KMS-11 (cell line): ENCODE measurements around the gene CAP1.

Experiments
- H2AFZ ChIP-seq: fragments of 200-600 bp; sonication (generic); 2 replicates; pipeline ENCODE4 v1.6.1; 2016; ENCODE audit warnings: antibody characterized with exemption, mixed run types, low read depth
- H3K27ac ChIP-seq: fragments of 200-600 bp; sonication (generic); 2 replicates; pipeline ENCODE4 v1.6.1; 2016; ENCODE audit warnings: mild to moderate bottlenecking, mixed run types
- H3K27me3 ChIP-seq: fragments of 200-600 bp; sonication (generic); 2 replicates; pipeline ENCODE4 v1.6.1; 2017; ENCODE audit warnings: mild to moderate bottlenecking, low read depth, mixed run types, moderate library complexity; ENCODE audit not compliant: insufficient read depth
- H3K36me3 ChIP-seq: fragments of 200-600 bp; sonication (generic); 2 replicates; pipeline ENCODE4 v1.6.1; 2017; ENCODE audit warnings: mild to moderate bottlenecking, mixed run types; ENCODE audit not compliant: insufficient read depth
- H3K4me1 ChIP-seq: fragments of 200-600 bp; sonication (generic); 2 replicates; pipeline ENCODE4 v1.6.1; 2016; ENCODE audit warnings: mild to moderate bottlenecking, low read depth, mixed run types; ENCODE audit not compliant: poor library complexity, severe bottlenecking
- H3K4me2 ChIP-seq: fragments of 200-600 bp; sonication (generic); 2 replicates; pipeline ENCODE4 v1.7.0; 2016; ENCODE audit warnings: mild to moderate bottlenecking, mixed run types
- H3K4me3 ChIP-seq: fragments of 200-600 bp; sonication (generic); IDR thresholded peaks from 2 replicates; pipeline ENCODE4 v1.6.1; 2017; ENCODE audit warnings: low read depth, low read length, mixed read lengths; ENCODE audit not compliant: insufficient read depth
- H3K79me2 ChIP-seq: fragments of 200-600 bp; sonication (generic); 2 replicates; pipeline ENCODE4 v1.6.1; 2016; ENCODE audit warnings: low read depth, mixed run types; ENCODE audit not compliant: insufficient read depth
- H3K9ac ChIP-seq: fragments of 200-600 bp; sonication (generic); 2 replicates; pipeline ENCODE4 v1.6.1; 2016; ENCODE audit warnings: mild to moderate bottlenecking, mixed run types
- H4K20me1 ChIP-seq: fragments of 200-600 bp; sonication (generic); 2 replicates; pipeline ENCODE4 v1.6.1; 2016; ENCODE audit warnings: mild to moderate bottlenecking, mixed run types; ENCODE audit not compliant: insufficient read depth
- CTCF ChIP-seq: fragments of 200-600 bp; sonication (generic); conservative IDR thresholded peaks from 2 replicates; pipeline ENCODE4 v1.6.1; 2017; ENCODE audit warnings: low read depth, mild to moderate bottlenecking, antibody characterized with exemption, low read length, moderate library complexity, mixed read lengths

CAP1 gene

GRCh38 chr1:40047276-40047675, 6.7 kb downstream of the CAP1 start:
- Histone ChIP-seq H3K4me2 (no peak overlapping the region), H2AFZ (no peak overlapping the region), H4K20me1 (no peaks in the 10 kb centered on the region), H3K4me1 (peaks cover 26% of the 10 kb centered on the region), H3K36me3 (no peaks in the 10 kb centered on the region; the same call in 1 of the 2 replicates), H3K79me2 (peaks cover 86% of the 10 kb centered on the region), H3K27me3 (no peaks in the 10 kb centered on the region), H3K27ac (no peak overlapping the region), H3K9ac (no peak overlapping the region), H3K4me3 (no peak overlapping the region)
- TF ChIP-seq CTCF = no peak

DNA sequence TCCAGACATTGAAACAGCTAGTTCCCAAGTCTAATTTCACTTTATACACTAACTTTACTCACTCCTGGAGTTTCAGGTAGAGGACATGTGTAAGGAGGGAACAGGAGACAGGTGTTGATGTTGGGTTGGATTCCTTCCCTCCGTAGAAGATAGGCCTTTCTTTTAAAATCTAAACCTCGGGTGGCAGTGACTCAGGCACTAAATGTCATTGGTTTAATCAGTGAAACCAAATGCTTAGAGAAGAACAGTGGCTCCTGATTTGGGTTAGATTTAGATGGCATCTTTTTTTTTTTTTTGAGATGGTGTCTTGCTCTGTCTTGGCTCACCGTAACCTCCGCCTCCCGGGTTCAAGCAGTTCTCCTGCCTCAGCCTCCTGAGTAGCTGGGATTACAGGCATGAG, 7.2 kb downstream of the CAP1 start:
- no peaks in the 10 kb centered on the region; the same call in 1 of the 2 replicates for H3K36me3 ChIP-seq
- H3K27ac ChIP-seq = no peak overlapping the region
- peaks cover 81% of the 10 kb centered on the region for H3K79me2 ChIP-seq
- peaks cover 22% of the 10 kb centered on the region for H3K4me1 ChIP-seq
- TF ChIP-seq CTCF = no peak
- H3K27me3 ChIP-seq = no peaks in the 10 kb centered on the region
- no peak overlapping the region for H2AFZ ChIP-seq
- H4K20me1 ChIP-seq = no peaks in the 10 kb centered on the region
- no peak overlapping the region for H3K4me2 ChIP-seq
- H3K4me3 ChIP-seq = no peak overlapping the region
- H3K9ac ChIP-seq = no peak overlapping the region

DNA sequence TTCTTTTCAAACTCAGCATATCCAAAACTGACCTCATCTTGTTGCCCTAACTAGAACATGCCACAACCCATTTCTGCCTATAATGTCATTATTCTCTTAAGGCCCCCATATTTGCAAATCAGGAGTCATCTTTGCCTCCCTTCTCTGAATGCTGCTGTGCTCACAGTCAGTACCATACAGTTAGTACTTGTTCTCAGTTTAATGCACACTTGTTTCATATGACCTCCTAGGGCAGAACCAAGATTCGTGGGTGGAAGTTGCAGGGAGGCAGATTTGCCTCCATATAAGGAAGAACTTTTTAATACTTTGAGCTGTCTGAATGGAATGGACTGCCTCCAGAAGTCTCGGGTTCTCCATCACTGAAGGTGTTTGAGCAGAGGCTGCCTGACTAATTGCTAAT, 9.2 kb downstream of the CAP1 start:
- Histone ChIP-seq H4K20me1 (no peaks in the 10 kb centered on the region), H3K4me3 (no peak overlapping the region), H3K27me3 (no peaks in the 10 kb centered on the region), H3K36me3 (no peaks in the 10 kb centered on the region; the same call in 1 of the 2 replicates), H3K79me2 (peaks cover 66% of the 10 kb centered on the region), H3K9ac (no peak overlapping the region), H3K4me2 (no peak overlapping the region), H2AFZ (no peak overlapping the region), H3K4me1 (peaks cover 11% of the 10 kb centered on the region), H3K27ac (no peak overlapping the region)
- no peak for TF ChIP-seq CTCF

DNA sequence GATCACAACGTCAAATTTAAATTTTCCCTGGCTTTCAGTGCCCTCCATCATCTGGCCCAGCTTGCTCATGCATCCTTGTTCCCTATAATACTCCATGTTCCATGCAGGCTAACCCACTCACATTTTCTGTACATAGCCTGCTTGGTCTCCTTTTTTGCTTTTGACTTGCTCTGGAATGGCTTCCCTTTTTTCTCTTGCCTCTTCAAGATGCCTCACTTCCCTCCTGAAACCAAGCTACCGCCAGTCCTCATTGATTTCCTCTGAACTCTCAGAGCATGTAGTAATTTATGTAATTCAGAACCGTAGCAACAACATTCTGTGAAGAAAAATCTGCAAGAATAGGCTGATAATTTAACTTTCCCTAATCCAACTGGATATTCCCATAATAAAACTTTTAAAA, 10.3 kb downstream of the CAP1 start:
- Histone ChIP-seq H3K4me1 (peaks cover 11% of the 10 kb centered on the region), H3K27ac (no peak overlapping the region), H3K4me3 (no peak overlapping the region), H2AFZ (no peak overlapping the region), H3K27me3 (no peaks in the 10 kb centered on the region), H3K79me2 (peaks cover 55% of the 10 kb centered on the region; the same call in 1 of the 2 replicates), H3K4me2 (no peak overlapping the region), H4K20me1 (no peaks in the 10 kb centered on the region), H3K36me3 (no peaks in the 10 kb centered on the region; the same call in 1 of the 2 replicates), H3K9ac (no peak overlapping the region)
- no peak for TF ChIP-seq CTCF
